ENCODE data around the gene HTT-AS.

The HTT-AS gene

DNA sequence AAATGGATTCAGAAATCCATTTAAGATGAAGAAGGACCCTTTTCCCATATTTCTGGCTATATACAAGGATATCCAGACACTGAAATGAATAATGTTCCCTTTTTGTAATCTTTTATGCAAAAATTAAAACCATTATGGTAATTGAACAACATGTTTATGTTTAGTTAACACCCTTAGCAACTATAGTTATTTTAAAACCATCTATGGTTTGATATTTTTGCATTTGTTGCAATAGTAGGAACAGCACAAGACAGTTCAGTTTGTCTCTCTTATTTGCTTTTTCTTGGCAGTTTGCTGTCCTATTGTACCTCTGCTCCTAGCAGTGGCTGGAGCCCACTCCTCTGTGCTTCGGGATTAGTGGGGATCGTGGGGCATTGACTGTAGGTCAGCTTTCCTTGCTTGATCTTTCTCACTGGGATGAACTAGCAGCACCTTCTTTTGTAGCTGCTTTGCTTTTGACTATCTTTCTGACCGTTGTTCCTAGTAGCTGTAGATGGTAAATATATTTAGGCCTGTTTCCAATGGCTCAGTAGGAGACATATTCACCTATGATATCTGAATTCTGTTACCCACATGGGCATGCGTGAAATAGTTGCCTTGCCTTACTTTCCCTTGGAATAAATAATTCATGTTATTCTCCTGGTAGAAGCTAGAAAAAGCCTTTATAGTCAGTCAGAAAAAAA lies 12.9 kb upstream of the HTT-AS start:
- DNase-seq (ENCODE audit: low spot score), result no peak

DNA sequence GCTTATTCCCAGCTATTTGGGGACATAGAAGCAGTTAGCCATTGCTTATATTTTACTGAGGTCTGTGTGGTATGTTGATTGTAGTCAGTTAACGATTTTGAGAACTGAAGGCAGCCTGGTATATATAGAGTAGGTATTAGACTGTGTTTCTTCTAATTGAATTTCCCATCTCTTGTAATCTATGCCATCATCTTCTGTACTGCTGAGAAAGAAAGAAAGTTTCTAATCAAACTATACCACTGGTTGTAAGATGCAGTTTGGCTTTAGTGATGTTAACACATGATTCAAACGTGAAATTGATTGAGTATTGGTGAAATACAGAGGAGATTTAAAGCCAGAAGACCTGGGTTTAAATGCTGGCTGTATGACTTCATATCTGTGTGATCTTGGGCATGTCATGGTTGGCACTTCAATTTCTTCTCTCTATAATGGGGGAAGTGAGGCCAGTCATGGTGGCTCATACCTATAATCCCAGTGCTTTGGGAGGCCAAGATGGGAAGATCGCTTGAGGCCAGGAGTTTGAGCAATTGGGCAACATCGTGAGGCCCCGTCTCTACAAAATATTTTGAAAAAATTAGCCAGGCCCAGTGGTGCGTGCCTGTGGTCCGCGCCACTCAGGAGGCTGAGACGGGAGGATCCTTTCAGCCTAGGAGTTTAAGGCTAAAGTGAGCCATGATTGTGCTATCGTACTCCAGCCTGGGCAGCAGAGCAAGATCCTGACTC lies 11.8 kb upstream of the HTT-AS start:
- DNase-seq (ENCODE audit: low spot score), result no peak

DNA sequence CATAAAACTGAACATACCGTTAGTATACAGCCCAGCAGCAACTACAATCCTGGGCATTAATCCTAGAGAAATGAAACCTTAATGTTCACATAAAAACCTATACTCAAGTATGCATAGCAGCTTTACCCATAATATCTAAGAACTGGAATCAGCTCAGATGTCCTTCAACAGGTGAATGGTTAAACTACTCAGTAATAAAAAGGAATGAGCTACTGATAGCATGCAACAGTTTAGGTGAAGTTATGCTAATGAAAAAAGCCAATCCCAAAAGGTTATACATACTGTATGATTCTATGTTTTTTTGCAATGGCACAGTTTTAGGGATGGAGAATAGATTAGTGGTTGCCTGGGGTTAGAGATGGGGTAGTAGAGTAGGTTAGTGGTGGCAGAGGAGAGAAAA lies 9.4 kb upstream of the HTT-AS start:
- DNase-seq (ENCODE audit: low spot score), result no peak

DNA sequence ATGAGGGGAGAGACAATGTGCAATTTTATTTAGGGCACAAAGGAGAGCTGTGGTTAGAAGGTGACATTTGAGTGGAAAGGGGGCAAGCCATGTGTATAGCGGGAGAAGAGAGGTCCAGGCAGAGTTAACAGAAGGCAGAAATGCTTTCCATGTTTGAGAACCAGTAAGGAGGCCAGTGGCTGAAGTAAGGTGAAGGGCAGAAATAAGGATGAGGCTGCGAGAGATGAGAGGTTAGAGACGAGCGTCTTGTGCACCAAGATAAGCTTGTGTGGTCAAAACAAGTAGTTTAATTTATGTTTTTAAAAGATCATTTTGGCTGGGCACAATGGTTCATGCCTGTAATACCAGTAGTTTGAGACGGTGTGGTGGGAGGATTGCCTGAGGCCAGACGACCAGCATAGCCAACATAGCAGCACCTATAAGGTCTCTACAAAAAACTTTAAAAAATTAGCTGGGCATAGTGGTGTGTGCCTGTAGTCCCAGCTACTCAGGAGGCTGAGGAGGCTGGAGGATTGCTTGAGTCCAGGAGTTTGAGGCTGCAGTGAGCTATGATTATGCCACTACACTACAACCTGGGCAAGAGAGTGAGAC lies 8.7 kb upstream of the HTT-AS start:
- no peak for DNase-seq (ENCODE audit: low spot score)

DNA sequence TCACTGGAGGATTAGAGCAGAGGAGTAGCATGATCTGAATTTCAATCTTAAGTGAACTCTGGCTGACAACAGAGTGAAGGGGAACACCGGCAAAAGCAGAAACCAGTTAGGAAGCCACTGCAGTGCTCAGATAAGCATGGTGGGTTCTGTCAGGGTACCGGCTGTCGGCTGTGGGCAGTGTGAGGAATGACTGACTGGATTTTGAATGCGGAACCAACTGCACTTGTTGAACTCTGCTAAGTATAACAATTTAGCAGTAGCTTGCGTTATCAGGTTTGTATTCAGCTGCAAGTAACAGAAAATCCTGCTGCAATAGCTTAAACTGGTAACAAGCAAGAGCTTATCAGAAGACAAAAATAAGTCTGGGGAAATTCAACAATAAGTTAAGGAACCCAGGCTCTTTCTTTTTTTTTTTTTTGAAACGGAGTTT lies 5.4 kb upstream of the HTT-AS start:
- no peak for DNase-seq (ENCODE audit: low spot score)

DNA sequence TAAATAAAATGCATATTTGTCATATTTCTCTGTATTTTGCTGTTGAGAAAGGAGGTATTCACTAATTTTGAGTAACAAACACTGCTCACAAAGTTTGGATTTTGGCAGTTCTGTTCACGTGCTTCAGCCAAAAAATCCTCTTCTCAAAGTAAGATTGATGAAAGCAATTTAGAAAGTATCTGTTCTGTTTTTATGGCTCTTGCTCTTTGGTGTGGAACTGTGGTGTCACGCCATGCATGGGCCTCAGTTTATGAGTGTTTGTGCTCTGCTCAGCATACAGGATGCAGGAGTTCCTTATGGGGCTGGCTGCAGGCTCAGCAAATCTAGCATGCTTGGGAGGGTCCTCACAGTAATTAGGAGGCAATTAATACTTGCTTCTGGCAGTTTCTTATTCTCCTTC lies 3.5 kb upstream of the HTT-AS start:
- no peak for DNase-seq (ENCODE audit: low spot score)

DNA sequence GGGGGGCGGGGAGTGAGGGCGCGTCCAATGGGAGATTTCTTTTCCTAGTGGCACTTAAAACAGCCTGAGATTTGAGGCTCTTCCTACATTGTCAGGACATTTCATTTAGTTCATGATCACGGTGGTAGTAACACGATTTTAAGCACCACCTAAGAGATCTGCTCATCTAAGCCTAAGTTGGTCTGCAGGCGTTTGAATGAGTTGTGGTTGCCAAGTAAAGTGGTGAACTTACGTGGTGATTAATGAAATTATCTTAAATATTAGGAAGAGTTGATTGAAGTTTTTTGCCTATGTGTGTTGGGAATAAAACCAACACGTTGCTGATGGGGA lies 1.3 kb upstream of the HTT-AS start:
- DNase-seq (ENCODE audit: low spot score), result no peak

DNA sequence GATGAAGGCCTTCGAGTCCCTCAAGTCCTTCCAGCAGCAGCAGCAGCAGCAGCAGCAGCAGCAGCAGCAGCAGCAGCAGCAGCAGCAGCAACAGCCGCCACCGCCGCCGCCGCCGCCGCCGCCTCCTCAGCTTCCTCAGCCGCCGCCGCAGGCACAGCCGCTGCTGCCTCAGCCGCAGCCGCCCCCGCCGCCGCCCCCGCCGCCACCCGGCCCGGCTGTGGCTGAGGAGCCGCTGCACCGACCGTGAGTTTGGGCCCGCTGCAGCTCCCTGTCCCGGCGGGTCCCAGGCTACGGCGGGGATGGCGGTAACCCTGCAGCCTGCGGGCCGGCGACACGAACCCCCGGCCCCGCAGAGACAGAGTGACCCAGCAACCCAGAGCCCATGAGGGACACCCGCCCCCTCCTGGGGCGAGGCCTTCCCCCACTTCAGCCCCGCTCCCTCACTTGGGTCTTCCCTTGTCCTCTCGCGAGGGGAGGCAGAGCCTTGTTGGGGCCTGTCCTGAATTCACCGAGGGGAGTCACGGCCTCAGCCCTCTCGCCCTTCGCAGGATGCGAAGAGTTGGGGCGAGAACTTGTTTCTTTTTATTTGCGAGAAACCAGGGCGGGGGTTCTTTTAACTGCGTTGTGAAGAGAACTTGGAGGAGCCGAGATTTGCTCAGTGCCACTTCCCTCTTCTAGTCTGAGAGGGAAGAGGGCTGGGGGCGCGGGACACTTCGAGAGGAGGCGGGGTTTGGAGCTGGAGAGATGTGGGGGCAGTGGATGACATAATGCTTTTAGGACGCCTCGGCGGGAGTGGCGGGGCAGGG lies 711 bp upstream of the HTT-AS start:
- DNase-seq (ENCODE audit: low spot score), result peak; percentile 82

DNA sequence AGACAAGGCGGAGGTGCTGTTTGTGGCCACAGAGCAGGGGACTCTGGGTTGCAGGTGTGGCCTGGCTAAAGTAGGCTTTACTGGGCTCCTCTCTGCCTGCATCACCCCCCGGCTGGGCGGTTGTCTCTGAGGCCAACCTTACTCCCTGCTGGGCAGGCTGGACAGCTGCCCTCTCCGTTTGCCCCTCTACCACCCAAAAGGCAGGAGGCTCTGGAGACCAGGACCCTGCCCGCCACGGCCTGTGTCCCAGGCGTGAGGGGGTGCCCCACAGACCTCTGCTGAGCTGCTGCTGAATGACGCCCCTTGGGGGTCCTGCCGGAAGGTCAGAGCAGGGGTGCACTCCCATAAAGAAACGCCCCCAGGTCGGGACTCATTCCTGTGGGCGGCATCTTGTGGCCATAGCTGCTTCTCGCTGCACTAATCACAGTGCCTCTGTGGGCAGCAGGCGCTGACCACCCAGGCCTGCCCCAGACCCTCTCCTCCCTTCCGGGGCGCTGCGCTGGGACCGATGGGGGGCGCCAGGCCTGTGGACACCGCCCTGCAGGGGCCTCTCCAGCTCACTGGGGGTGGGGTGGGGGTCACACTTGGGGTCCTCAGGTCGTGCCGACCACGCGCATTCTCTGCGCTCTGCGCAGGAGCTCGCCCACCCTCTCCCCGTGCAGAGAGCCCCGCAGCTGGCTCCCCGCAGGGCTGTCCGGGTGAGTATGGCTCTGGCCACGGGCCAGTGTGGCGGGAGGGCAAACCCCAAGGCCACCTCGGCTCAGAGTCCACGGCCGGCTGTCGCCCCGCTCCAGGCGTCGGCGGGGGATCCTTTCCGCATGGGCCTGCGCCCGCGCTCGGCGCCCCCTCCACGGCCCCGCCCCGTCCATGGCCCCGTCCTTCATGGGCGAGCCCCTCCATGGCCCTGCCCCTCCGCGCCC lies 920 bp downstream of the HTT-AS start:
- DNase-seq (ENCODE audit: low spot score), result no peak

DNA sequence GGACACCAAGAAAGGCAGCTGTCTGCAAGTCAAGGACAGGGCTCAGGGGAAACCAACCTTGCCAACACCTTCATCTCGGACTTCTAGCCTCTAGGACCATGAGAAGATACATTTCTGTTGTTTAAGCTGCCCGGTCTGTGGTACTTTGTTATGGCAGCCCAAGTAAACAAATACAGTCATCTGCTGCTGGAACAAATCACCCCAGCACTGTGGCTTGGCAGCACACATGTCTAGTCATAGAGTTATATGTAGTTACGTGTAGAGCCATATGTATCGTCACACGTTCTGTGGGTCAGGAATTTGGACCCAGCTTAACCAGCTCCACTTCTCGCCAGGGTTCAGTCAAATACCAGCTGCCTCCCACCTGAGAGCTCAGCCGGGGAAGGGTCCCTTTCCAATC lies 2.5 kb downstream of the HTT-AS start:
- no peak for DNase-seq (ENCODE audit: low spot score)

DNA sequence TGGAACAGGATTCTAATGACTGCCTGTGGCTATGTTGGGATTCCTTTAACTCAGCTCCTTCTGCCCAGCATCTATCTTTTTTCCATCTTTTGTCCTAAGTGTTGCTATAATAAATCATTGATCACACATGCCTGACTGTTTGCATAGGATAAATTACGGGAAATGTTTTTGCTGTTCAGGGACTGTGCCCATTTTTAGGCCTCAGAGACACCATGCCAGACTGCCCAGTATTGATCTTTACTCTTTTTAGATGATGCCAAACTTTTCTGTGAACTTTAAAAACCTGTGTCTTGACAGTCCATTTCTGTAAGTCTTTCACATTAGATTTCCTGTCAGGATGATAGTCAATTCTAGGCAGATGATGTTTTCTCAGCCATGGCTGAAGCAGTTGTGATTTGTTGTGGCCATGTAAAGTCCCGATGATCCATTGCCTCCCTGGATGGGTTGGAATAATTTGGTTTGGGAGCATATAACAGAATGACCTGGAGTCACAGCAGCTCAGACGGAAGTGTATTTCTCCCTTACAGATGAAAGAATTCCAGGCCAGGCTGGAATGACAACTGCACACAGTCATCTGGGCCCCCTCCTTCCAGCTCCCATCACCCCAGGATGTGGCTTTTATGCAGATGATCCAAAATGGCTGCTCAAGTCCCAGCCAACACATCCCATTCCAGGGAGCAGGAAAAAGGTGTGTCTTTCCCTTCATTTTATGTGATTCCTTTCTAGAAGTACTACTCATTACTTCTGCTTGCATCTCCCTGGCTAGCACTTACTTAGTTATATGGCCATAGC lies 3.4 kb downstream of the HTT-AS start:
- DNase-seq (ENCODE audit: low spot score), result peak; percentile 30

DNA sequence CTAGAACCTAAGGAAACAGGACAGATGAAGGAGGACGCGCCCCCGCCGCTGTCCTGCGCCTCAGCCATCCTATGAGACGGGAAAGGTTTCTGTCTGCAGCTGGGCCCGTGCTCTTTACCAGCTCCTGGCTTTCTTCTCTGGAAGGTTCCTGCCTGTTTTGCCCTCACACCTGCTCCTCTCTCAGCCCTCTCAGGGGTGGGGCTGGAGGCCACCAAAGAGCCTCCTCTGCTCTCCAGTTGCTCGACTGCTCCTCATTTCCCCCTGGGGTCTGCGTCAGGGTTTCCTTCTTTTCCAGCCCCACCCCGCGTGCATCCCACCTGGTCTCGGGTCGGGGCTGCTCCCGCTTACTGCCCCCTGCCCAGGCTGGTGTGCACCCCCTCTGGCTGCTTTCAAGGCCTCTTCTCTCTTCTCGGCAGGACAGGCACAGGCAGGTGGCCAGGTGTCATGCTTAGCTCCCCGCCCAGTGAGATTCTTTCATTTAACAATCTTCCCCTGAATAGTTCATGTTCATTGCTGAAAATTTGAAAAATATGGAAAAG lies 4.6 kb downstream of the HTT-AS start:
- no peak for DNase-seq (ENCODE audit: low spot score)

DNA sequence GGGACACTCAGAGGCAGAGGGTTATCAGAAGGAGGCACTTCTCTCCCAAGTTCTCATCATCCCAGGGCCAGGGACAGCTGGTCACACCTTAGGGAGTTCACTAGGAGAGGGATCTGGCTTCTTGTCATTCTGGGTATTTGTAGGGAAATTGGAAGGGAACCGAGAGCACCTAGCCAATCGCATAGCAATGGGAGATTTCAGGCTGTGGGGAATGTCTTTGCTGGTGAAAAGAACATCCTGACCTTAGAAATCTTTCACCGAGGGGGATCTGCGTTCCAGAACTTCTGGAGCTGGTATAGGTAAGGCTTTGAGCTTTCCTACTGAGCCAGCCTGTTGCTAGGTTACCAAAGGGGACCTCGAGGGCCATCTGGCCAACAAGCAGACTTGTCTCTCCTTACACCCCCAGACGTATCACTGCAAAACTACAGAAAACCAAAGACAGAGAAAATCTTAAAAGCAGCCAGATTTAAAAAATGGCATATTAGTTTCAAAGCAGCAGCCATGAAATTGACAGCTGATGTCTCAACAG lies 6.8 kb downstream of the HTT-AS start:
- DNase-seq (ENCODE audit: low spot score), result no peak

DNA sequence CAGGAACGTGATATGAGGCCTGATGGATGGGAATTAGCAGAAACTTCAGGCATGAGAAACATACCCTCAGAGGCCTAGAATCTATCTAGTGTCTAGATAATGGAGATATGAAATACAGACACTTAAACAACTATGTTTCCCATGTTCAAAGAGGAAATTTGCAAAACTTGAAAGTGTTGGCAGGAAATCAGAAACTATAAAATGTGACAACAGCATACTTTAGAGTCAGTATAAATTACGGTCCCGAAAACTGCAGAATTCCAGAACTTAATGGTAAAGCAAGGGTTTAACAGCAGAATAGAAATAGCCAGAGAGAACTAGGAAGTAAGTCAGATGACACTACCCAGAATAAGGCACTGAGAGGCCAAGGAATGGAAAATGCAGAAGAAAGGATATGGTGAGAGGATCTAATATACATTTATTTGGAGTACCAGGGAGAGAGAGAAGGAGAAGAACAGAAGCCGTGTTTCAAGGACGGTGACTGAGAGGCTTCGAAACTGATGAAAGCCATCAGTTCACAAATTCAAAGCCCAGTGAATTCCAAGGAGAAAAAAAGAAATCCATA lies 7.4 kb downstream of the HTT-AS start:
- DNase-seq (ENCODE audit: low spot score), result no peak

DNA sequence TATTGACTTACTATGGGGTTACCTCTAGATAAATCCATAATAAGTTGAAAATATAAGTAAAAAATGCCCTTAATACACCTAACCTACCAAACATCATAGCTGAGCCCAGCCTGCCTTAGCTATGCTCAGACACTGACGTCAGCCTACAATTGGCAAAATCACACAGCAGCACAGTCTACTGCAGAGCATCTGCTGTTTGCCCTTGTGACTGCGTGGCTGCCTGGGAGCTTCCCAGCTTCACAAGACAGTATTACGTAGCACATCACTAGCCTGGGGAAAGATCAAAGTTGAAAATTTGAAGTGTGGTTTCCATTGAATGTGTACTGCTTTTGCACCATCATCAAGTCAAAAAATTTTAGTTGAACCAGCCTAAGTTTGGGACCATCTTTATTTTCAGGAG lies 8.8 kb downstream of the HTT-AS start:
- DNase-seq (ENCODE audit: low spot score), result no peak

DNA sequence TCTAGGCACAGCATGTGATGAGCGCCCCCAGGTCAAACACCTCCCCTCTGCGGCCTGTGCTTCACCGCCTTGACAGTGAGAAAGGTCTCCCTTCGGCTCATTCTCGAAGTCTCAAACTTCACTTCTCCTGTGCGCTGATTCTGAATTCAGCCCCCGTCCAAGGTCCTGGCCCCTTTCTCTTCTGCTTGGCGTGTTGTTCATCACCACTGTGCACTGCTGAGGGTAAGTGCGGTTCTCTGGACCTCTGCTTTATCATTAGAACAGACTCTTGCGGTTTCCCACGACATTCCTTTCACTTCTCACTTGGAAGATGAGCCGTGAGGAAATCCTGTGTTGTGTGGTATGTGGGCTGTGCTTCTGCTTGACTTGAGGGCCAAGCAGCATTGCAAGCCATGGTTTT lies 11.9 kb downstream of the HTT-AS start:
- DNase-seq (ENCODE audit: low spot score), result peak; percentile 62

DNA sequence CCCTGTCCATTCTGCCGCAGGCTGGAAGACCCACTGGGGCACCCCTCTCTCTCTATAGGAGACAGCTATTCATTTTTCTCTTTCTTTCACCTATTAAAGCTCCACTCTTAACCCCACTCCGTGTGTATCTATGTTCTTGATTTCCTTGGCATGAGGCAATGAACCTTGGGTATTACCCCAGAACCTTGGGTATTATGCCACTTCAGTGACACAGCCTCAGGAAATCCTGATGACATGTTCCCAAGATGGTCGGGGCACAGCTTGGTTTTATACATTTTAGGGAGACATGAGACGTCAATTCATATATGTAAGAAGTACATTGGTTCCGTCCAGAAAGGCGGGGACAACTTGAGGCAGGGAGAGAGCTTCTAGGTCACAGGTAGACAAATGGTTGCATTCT lies 13.4 kb downstream of the HTT-AS start:
- no peak for DNase-seq (ENCODE audit: low spot score)

DNA sequence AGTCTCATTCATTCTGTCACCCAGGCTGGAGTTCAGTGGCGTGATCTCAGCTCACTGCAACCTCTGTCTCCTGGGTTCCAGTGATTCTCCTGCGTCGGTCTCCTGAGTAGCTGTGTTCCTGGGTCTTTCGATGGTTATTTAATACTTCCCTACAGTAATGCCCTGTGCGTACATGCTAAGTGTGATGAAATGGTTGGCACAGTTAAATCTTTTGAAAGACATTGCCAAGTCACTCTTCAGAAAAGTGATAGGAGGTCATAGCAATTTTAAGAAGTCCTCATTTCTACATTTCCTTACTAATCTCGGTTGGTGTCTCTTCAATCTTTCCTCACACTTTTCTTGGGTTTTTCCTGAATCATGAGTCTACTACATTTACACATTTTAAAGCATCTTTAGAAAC lies 14.4 kb downstream of the HTT-AS start:
- DNase-seq (ENCODE audit: low spot score), result no peak

DNA sequence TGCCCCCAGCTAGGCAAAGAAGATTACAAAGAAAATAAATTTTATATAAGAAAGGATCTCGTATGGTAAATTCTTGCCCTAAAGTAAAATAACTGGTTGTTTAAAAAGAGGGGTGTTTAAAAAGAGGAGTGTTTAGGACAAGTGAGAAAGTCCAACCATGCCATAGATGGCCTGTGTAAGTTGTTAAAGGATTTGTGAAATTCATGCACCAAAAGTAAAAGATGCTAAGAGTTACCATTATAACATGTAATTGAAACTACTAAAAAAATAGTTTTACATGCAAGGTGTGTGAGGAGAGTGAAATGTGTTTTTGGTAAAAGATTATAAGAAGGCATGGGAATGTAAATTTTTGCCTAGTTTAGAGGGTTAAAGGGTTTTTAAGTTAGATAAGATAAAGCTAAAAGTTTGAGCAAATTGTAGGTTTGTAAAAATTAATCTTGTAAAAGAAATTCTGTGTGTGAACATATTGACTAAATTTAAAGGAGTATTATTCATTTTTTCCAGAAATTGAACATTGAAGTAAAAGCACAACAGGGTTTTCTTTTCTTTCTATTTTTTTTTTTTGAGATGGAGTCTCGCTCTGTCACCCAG lies 20.1 kb downstream of the HTT-AS start:
- no peak for DNase-seq (ENCODE audit: low spot score)

All from AG20443 (cell line).